ENCODE results near the gene HSPH1. TPM values are rescaled to one million over a fixed set of nuclear protein-coding genes. Genes with fewer than 3 reads are reported as not detected.
"Not testable (repeated sequence)": the region's sequence is repeated elsewhere in the genome, so short reads cannot be mapped to it uniquely, and the experiment has no call there.

HSPH1 gene
- total RNA-seq, 2 experiments from 2014 or later = 71.2 to 88.2 TPM

GRCh38 chr13:31195616-31196015 is 33.9 kb upstream of the HSPH1 start:
- Mint-ChIP-seq H3K36me3 (no peaks in the 10 kb centered on the region), H3K4me1 (peaks cover 7% of the 10 kb centered on the region), H3K27me3 (no peaks in the 10 kb centered on the region), H3K27ac (no peak overlapping the region), H3K9me3 (no peaks in the 10 kb centered on the region), H3K4me3 (no peak overlapping the region)
- no peak for ATAC-seq (ENCODE audit: low read depth)
- POLR2A ChIA-PET = no interaction called here
- DNase-seq = no peak

- DNase-seq (no peak), ATAC-seq (ENCODE audit: low read depth) (no peak)
- Mint-ChIP-seq H3K27me3 (peaks cover 8% of the 10 kb centered on the region), H3K4me1 (peaks cover 3% of the 10 kb centered on the region), H3K9me3 (no peaks in the 10 kb centered on the region), H3K27ac (no peak overlapping the region), H3K36me3 (no peaks in the 10 kb centered on the region), H3K4me3 (no peak overlapping the region)
- POLR2A ChIA-PET = no interaction called here
These were observed 30.6 kb upstream of the HSPH1 start for GRCh38 chr13:31192306-31192705.

- Mint-ChIP-seq H3K4me1 (peaks cover 3% of the 10 kb centered on the region), H3K4me3 (no peak overlapping the region), H3K36me3 (no peaks in the 10 kb centered on the region), H3K27me3 (peaks cover 8% of the 10 kb centered on the region), H3K27ac (no peak overlapping the region), H3K9me3 (no peaks in the 10 kb centered on the region)
- POLR2A ChIA-PET = no interaction called here
- no peak for DNase-seq
- no peak for ATAC-seq (ENCODE audit: low read depth)
These were observed 30.0 kb upstream of the HSPH1 start for GRCh38 chr13:31191748-31192147.

GRCh38 chr13:31184981-31185645 is 23.4 kb upstream of the HSPH1 start:
- Mint-ChIP-seq H3K4me1 (no peaks in the 10 kb centered on the region), H3K4me3 (no peak overlapping the region), H3K27ac (no peak overlapping the region), H3K27me3 (peaks cover 7% of the 10 kb centered on the region), H3K9me3 (no peaks in the 10 kb centered on the region), H3K36me3 (no peaks in the 10 kb centered on the region)
- POLR2A ChIA-PET = no interaction called here
- DNase-seq (no peak), ATAC-seq (ENCODE audit: low read depth) (no peak)

- H3K4me3 Mint-ChIP-seq = no peak overlapping the region
- H3K9me3 Mint-ChIP-seq = no peaks in the 10 kb centered on the region
- POLR2A ChIA-PET = no interaction called here
- no peaks in the 10 kb centered on the region for H3K4me1 Mint-ChIP-seq
- no peaks in the 10 kb centered on the region for H3K36me3 Mint-ChIP-seq
- DNase-seq (no peak), ATAC-seq (ENCODE audit: low read depth) (no peak)
- H3K27me3 Mint-ChIP-seq = peaks cover 6% of the 10 kb centered on the region
- H3K27ac Mint-ChIP-seq = no peak overlapping the region
These were observed 22.7 kb upstream of the HSPH1 start for GRCh38 chr13:31184451-31184850.

GRCh38 chr13:31182987-31183386 is 21.3 kb upstream of the HSPH1 start:
- H3K9me3 Mint-ChIP-seq = peaks cover 1% of the 10 kb centered on the region
- DNase-seq = no peak
- no peak for ATAC-seq (ENCODE audit: low read depth)
- no peak overlapping the region for H3K4me3 Mint-ChIP-seq
- peaks cover 3% of the 10 kb centered on the region for H3K4me1 Mint-ChIP-seq
- POLR2A ChIA-PET = no interaction called here
- no peak overlapping the region for H3K27ac Mint-ChIP-seq
- H3K27me3 Mint-ChIP-seq = peaks cover 2% of the 10 kb centered on the region
- H3K36me3 Mint-ChIP-seq = no peaks in the 10 kb centered on the region

GRCh38 chr13:31179754-31180153 is 18.1 kb upstream of the HSPH1 start:
- ATAC-seq (ENCODE audit: low read depth) = no peak

GRCh38 chr13:31179241-31179640 is 17.5 kb upstream of the HSPH1 start:
- H3K36me3 Mint-ChIP-seq = no peaks in the 10 kb centered on the region
- POLR2A ChIA-PET = interaction anchor here (0.6 kb wide), 1 partner anchor 20 kb away, joined by 3 read pairs; the partner anchor contains the start of gene B3GLCT
- peaks cover 7% of the 10 kb centered on the region for H3K4me1 Mint-ChIP-seq
- DNase-seq = no peak
- no peak overlapping the region for H3K4me3 Mint-ChIP-seq
- H3K27me3 Mint-ChIP-seq = peaks cover 2% of the 10 kb centered on the region
- no peak for ATAC-seq (ENCODE audit: low read depth)
- H3K27ac Mint-ChIP-seq = no peak overlapping the region
- peaks cover 6% of the 10 kb centered on the region for H3K9me3 Mint-ChIP-seq

More at GRCh38 chr13:31179754-31180153, 18.1 kb upstream of the HSPH1 start:
- DNase-seq = no peak
- no peaks in the 10 kb centered on the region for H3K36me3 Mint-ChIP-seq
- POLR2A ChIA-PET = interaction anchor here (0.6 kb wide), 1 partner anchor 20 kb away, joined by 3 read pairs; the partner anchor contains the start of gene B3GLCT
- no peak overlapping the region for H3K4me3 Mint-ChIP-seq
- peaks cover 7% of the 10 kb centered on the region for H3K4me1 Mint-ChIP-seq
- peaks cover 2% of the 10 kb centered on the region for H3K27me3 Mint-ChIP-seq
- H3K9me3 Mint-ChIP-seq = peaks cover 6% of the 10 kb centered on the region
- H3K27ac Mint-ChIP-seq = no peak overlapping the region

- POLR2A ChIA-PET; H3K36me3 Mint-ChIP-seq; ATAC-seq (ENCODE audit: low read depth); DNase-seq; H3K27ac Mint-ChIP-seq; H3K9me3 Mint-ChIP-seq; H3K27me3 Mint-ChIP-seq; H3K4me1 Mint-ChIP-seq: not testable (repeated sequence)
- peak overlapping the region; percentile 8 for H3K4me3 Mint-ChIP-seq
These were observed 16.2 kb upstream of the HSPH1 start for GRCh38 chr13:31177813-31178495.

- ATAC-seq (ENCODE audit: low read depth) = no peak
- peaks cover 8% of the 10 kb centered on the region for H3K4me1 Mint-ChIP-seq
- POLR2A ChIA-PET = no interaction called here
- H3K27me3 Mint-ChIP-seq = peaks cover 7% of the 10 kb centered on the region
- H3K27ac Mint-ChIP-seq = no peak overlapping the region
- H3K9me3 Mint-ChIP-seq = peaks cover 6% of the 10 kb centered on the region
- H3K36me3 Mint-ChIP-seq = no peaks in the 10 kb centered on the region
- DNase-seq = no peak
- no peak overlapping the region for H3K4me3 Mint-ChIP-seq
These were observed 14.3 kb upstream of the HSPH1 start for GRCh38 chr13:31175847-31176532.

- no peak for DNase-seq
These were observed 12.3 kb upstream of the HSPH1 start for GRCh38 chr13:31174018-31174417.

GRCh38 chr13:31172535-31172934 is 10.8 kb upstream of the HSPH1 start:
- peaks cover 5% of the 10 kb centered on the region for H3K9me3 Mint-ChIP-seq
- no peak overlapping the region for H3K4me3 Mint-ChIP-seq
- peaks cover 7% of the 10 kb centered on the region for H3K27me3 Mint-ChIP-seq
- ATAC-seq (ENCODE audit: low read depth) = no peak
- no peak overlapping the region for H3K27ac Mint-ChIP-seq
- H3K36me3 Mint-ChIP-seq = no peaks in the 10 kb centered on the region
- POLR2A ChIA-PET = no interaction called here
- H3K4me1 Mint-ChIP-seq = peaks cover 17% of the 10 kb centered on the region
- DNase-seq = no peak

More at GRCh38 chr13:31174018-31174417, 12.3 kb upstream of the HSPH1 start:
- POLR2A ChIA-PET = no interaction called here
- H3K4me3 Mint-ChIP-seq = no peak overlapping the region
- peaks cover 15% of the 10 kb centered on the region for H3K4me1 Mint-ChIP-seq
- H3K27me3 Mint-ChIP-seq = peaks cover 7% of the 10 kb centered on the region
- H3K36me3 Mint-ChIP-seq = no peaks in the 10 kb centered on the region
- peaks cover 6% of the 10 kb centered on the region for H3K9me3 Mint-ChIP-seq
- no peak for ATAC-seq (ENCODE audit: low read depth)
- H3K27ac Mint-ChIP-seq = no peak overlapping the region

GRCh38 chr13:31172001-31172400 is 10.3 kb upstream of the HSPH1 start:
- H3K36me3 Mint-ChIP-seq = no peaks in the 10 kb centered on the region
- H3K27me3 Mint-ChIP-seq = peaks cover 7% of the 10 kb centered on the region
- H3K9me3 Mint-ChIP-seq = no peaks in the 10 kb centered on the region
- no peak for ATAC-seq (ENCODE audit: low read depth)
- no peak overlapping the region for H3K4me3 Mint-ChIP-seq
- POLR2A ChIA-PET = no interaction called here
- no peak overlapping the region for H3K27ac Mint-ChIP-seq
- H3K4me1 Mint-ChIP-seq = peaks cover 13% of the 10 kb centered on the region
- no peak for DNase-seq

GRCh38 chr13:31168736-31169135 is 7.0 kb upstream of the HSPH1 start:
- Mint-ChIP-seq H3K27me3 (peaks cover 4% of the 10 kb centered on the region), H3K36me3 (no peaks in the 10 kb centered on the region), H3K27ac (no peak overlapping the region), H3K9me3 (no peaks in the 10 kb centered on the region), H3K4me1 (peaks cover 13% of the 10 kb centered on the region), H3K4me3 (no peak overlapping the region)
- DNase-seq (no peak), ATAC-seq (ENCODE audit: low read depth) (no peak)
- POLR2A ChIA-PET = no interaction called here

Measured in activated naive CD8-positive, alpha-beta T cell treated with anti-CD3 and anti-CD28 coated beads, Interleukin-2, amount 10 ng/mL, durations not matched to agents 7 days and 5 days (primary cell).